Measurements from ENCODE around the gene TRIM71.
"Not testable (repeated sequence)": the region's sequence is repeated elsewhere in the genome, so short reads cannot be mapped to it uniquely, and the experiment has no call there.

Gene TRIM71

DNA sequence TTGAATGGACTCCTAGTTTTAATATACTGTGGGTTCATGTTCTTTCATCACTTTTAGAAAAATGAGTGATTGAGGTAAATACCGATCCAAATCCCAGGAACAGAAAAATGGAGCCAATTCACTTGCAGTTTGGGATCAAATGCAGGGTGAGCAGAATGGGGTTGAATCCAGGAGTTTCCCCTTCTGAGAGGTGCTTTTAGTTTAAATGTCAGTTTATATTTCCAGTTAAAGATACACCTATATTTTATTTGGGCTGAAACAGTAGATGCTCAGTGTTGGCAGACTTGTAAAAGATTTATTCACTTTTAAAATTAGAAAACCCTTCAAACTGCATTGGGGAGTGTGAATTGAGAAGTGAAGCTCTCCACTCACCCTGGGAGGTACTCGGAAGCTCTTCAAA lies 2.6 kb downstream of the TRIM71 start:
- DNase-seq = no peak

DNA sequence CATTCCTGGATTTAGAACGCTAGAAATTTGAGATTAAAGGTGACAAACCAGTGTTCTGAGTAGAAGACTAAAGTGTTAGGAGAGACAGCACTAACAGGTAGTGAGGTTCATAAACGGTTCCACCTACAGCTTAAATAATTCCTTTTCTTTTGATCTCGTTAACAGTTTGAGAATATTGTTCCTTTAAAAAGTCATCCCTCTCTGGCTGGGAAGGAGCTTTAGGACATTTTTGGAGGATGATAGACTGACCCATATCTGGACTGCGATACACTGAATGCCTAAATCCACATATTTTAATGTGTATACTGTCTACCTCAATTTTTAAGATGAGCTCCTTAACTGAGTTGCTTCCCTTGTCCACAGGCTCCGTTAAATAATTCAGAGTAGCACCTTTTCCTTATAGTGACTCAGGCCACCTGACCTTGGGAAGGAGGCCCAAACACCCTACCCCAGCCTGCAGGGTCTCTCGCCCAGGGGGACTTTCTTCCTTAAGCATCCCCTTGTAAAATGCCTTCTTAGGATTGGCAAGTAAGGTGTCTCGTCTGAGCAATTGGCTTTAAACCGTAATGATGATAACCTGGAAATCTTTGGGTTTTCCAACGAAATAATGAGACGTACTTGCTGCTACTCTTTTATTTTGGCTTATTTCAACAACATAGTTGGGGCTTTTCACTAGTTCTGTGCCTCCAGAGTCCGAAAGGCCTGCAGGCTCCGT lies 3.3 kb downstream of the TRIM71 start:
- no peak for DNase-seq

DNA sequence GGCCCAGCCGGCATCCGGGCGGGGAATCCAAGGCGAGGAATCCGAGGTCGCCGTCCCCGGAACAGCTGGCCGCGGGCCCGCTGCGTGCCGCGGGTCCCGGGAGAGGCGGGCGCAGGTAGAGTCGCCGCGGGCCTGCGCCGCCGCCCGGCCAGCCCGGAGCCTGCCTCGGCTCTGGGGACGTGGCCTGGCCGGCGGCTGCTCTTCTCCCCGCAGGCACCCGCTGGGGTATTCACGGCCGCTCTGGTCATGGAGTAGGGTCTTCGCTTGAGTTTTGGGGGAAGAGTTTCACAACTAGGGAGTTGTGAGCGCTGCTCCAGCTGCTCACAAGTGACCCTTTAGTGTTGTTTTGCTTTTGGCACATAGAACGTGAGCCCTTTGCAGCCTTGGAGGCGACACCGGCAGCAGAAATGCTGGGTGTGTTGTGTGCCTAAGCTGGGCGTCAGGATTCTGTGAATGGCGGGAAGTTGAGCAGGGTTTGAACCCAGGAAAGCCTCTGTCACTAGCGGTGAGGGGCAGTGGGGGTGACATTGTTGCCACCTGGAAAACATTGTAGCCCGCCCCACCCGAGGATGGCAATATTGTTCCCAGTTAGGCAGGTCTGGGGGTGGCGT lies 4.0 kb downstream of the TRIM71 start:
- no peak for DNase-seq

DNA sequence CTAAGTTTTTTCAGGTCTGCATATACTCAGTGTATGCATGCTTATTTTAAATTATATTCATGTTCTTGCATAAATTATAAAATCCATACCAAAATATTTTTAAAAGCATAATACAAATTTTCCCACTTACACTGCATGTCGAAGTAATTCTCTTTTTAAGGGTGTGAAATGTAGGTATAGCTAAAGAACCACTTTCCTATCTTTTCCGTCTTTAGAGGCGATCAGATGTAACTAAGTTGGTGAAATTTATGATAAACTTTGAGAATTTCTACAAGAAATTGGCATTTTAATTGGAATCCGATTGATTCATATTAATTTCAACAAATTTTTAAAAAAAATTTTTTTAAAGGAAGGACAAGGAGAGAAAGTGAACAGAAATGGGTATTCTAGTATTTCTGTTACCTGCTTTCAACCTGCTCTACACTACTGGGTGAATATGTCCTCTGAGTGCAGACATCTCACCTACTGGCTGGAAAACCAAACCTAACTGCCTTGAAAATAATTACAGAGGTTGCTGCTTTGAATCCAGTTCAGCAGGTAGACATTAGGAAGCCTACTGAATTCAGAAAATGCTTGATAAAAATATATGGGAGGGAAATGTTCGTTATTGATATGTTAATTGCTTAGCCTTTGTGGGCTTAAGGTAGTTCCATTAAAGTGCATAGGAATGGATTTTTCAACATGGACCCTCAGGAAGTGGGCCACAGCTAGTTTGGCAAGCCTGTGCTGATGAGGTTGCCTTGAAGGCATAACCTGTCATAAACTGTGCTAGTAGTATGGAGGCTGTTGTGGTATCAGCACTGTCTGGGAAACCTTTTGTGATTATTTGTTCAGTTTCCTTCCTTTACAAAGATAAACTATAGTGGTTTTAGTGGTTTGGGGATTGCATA lies 5.1 kb downstream of the TRIM71 start:
- DNase-seq = no peak

DNA sequence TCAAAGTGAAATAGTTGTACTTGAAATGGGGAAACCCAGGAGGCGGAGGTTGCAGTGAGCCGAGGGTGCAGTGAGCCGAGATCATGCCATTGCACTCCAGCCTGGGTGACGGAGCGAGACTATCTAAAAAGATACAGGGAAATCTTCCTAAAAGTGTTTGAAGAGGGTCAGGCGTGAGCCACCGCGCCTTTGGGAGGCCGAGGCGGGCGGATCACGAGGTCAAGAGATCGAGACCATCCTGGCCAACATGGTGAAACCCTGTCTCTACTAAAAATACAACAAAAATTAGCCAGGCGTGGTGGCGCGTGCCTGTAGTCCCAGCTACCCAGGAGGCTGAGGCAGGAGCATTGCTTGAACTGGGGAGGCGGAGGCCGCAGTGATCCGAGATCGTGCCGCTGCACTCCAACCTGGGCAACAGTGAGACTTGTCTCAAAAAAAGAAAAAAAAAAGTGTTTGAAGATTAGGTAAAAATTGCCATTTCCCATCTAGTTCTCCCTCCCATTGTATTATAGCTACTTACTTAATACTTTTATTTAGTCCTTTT lies 5.9 kb downstream of the TRIM71 start:
- not testable (repeated sequence) for DNase-seq

DNA sequence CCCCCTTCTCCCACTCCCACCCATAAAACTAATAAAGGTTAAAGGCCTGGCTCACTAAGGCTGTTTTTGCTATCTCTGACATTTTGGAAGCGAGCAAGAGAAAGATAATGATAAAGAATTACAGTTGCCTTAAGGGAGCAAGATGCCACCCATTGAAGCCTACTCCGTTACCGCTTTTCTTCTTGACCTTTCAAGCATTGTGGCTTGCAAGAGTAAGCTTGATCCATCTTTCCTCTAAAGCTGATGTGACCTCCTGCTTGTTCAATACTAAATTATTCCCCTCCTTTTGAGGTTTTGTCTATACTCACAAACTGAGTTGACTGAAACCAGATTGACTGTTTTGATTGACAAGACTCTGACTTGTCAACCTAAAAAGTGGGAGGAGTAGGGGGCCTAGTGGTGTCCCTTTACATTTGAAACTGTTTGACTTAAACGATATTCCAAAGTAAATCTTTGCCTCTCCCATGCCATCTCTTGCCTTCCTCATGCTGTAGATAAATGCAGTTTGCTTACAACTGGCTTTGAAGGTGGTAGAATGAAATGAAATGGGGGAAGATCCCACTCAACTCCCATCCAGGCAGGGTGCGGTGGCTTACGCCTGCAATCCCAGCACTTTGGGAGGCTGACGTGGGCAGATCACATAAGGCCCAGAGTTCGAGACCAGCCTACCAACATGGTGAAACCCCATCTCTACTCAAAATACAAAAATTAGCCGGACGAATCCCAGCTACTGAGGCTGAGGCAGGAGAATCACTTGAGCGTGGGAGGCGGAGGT lies 8.0 kb downstream of the TRIM71 start:
- no peak for DNase-seq

DNA sequence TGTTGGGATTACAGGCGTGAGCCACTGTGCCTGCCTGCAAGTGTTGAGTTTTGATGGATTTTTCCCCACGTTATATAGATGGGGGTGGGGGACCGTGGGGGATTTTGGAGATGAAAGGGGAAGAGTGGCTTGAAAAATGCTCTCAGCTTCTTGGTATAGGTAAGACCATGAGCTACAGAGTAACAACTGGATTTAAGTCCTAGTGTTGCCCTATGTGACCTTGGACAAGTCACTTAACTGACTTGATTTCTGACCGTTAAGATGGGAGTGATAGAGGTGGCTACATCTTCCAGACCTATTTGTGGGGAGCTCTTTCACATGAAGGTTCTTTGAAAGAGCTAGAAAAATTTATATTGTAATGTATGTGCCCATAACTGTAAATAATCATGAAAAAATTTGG lies 13.3 kb downstream of the TRIM71 start:
- no peak for DNase-seq

DNA sequence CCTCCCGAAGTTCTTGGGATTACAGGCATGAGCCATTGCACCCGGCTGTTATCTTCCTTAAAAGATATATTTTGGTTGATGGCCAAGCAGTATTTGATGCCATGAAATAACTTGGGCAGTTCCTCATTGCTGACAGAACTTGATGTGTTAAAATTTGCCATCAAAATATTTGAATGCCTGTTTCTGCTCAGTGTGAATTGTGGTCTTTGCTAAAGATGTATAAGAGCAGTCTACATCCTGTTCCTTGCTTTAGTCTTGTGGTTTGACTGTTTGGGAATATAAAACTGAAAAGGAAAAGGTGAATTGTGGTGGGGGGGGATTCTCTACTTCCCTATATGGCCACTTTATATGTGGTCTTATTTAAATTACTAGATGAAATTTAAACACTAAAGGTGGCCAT lies 14.0 kb downstream of the TRIM71 start:
- DNase-seq = no peak

DNA sequence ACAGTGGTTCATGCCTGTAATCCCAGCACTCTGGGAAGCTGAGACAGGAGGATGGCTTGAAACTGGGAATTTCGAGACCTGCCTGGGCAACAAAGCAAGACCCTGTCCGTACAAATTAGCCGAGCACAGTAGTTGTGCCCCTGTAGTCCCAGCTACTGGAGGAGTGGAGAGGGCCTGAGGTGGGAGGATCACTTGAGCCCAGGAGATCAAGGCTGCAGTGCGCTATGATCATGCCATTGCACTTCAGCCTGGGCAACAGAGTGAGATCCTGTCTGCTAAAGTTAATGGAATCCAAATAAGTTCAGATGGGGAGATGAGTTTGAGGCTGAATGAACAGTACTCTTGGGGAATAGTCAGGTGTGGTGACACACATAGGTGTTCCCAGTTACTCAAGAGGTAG lies 14.4 kb downstream of the TRIM71 start:
- DNase-seq = no peak

DNA sequence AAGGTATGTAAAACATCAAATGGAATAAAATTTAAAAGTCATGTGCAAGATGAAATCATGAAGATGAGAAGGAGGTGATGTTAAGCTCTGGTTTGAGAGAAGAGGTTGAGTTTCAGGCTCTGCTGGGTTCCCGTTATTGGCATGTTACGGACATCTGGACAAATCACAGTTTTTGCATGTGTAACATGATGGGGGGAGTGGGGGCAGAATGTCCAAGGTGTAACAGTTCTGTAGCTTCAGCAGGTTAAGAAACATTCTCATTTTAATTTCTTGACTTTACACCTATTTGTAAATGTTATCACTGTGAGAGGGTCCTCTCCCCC lies 17.2 kb downstream of the TRIM71 start:
- DNase-seq = no peak

DNA sequence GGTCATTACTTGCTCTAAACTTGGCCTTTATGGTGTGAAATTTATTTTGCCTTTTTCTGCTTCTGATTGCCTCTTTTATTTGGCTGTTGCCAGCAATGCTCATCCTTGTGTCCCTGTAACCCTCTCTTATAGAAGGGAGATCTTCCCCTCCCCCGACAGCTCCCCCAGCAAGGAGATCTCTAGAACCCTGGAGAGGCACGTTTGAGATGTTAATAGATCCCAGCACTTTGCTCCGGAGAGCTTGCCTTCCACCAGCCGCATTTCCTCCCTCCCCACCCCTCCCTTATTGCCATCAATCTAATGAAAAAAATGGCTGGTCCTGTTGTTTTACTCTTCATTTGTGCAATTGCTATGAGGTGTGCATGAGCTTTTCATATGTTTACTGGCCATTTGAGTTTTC lies 18.2 kb downstream of the TRIM71 start:
- no peak for DNase-seq

DNA sequence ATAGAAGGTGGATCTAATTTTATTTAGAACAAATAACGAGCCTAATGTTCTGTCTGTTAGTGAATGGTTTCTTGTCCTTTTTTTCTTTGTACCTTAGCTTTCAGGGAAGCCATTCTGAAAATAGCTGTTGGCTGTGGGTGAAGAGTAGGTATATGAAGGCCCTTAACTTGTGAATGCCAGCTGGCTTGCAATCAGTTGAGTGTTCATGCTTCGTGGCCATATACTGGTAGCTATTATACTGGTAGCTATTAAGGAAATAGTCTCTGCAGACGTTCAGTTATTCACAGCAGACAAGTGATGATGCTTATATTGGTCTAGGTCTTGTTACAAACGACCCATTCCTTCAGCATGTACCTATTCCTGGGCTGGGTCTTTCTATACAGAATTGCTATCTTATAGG lies 18.8 kb downstream of the TRIM71 start:
- DNase-seq = no peak

DNA sequence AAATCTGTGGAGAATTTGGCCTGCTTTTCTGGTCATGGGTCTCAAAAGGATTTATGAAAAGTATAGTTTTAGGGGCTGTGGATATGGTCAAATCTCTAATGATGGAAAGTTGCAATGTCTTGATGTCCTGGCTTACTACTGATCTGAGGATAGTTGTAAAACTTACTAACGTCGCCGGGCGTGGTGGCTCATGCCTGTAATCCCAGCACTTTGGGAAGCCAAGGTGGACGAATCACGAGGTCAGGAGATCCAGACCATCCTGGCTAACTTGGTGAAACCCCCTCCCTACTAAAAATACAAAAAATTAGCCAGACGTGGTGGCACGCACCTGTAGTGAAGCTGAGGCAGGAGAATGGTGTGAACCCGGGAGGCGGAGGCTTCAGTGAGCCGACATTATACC lies 19.6 kb downstream of the TRIM71 start:
- DNase-seq = no peak

DNA sequence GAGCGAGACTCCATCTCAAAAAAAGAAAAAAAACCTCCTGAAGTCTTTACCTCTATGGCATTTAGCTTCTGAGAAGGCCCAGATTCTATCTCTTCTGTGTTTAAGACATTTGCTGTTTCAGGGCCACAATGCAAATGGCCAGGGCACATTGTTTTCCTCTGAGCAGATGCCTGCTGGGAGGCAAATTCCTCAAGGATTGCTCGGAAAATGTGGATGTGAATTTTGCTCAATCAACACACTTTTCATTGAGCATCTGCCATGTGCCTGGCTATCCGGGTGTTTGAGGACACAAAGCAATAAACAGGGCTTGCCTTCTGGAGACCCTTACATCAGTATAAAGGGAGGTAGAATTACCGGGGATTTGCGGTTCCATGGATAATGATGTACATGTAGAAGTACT lies 20.0 kb downstream of the TRIM71 start:
- no peak for DNase-seq

DNA sequence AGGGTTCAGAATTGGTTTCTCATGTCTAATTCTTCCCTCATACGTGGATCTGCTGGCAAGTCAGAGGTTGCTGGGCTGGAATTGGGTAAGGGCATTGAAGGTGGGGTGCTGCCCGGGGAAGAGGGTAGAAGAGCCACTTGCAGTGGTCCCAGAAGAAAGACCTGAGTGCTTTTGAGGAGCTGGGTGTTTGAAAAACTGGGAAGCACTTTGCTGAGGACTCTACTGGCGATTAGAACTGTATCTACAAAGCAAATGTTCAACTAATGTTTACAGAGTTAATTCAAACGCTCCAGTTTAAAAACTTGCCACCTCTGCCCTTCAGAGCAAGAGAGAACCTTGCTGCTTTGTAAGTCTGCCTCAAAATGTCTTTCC lies 21.9 kb downstream of the TRIM71 start:
- DNase-seq = no peak

DNA sequence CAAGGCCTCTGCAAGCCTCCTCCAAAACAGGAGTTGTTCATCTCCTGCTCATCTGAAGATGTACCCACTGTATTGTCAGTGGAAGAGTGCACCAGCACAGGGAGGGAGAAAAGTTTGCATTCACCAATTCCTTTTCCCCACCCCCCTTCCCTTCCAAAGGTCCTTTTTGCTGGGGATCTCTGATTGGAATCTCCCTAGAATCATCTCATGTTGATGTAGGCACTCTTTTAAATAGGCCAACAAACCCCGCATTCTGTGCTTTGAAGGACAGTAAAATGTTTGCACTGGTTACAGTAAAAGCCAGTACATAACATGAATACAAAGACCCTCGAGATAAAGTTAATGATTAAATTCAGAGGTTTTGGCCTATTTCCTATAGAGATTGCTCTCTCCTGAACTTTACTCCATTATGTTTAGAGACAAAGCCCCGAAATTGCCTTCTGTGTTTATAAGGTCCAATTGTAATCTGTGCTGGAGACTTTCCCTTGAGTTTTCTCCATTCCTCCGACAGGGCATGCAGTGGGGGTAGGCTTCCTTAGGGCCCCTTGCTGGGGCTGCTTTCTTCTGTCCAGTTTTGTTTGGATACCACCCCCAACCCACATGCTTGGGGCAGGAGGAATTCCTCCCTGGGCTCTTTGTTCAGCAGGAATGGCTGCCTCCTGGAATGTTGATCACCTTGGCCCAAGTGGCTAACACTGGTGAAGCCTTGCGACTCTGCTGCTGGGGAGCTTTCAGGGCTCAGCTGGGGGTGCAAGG lies 22.5 kb downstream of the TRIM71 start:
- no peak for DNase-seq

DNA sequence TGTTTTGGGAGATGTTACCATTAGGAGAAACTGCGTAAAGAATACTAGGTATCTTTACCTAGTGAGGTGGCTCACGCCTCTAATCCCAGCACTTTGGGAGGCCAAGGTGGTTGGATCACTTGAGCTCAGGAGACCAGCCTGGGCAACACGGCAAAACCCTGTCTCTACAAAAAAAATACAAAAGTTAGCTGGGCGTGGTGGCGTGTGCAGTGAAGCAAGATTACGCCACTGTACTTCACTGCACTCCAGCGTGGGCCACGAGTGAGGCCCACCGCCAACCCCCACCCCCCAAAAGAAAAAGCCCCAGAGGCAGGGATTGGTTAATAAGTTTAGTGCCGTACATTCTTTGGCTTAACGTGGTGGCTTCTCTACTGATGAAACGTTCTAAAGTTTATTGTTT lies 23.5 kb downstream of the TRIM71 start:
- DNase-seq = no peak

DNA sequence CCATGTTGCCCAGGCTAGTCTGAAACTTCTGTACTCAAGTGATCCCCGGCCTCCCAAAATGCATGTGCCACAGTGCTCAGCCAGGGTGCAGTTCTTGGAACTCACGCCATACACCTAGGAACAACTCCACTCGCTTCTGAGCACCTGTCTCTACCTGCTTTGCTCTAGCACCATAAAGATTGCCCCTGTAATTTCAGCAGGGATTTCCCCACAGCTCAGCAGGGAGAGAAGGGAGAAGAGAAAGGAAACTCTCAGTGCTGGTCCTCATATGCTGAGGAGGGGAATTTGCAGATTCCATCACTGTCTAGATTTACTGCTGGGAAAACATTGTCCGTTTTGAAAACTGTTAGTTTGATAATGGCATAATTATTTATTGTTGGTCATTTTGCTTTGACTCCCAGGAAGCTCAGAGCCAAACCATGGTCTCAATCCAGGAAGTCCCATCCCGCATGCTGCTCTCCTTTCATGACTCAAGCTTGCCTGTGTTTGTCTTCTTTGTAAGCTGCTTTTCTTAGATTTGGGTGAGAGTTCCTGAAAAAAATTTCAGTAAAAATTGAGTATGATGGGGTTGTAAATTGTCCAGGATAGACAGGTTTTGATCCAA lies 24.2 kb downstream of the TRIM71 start:
- DNase-seq = no peak

DNA sequence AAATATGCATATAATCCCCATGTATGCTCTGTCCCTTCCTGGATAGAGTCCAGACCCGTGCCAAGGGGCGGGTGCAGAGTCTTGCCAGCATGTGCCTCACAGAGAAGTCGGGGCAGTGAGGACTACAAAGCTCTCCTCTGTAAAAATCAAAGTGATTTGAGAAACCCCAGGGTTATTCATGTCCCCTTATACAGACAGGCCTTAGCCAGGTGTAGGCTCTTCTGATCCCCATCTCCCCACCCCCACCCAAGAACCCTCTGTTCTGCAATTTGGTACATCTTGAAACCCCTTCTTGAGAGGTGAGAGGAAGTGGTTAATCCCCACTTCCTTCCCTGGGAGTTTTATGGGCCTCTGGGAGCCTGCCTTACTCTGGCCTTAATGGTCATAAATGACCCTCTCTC lies 24.7 kb downstream of the TRIM71 start:
- DNase-seq = no peak

DNA sequence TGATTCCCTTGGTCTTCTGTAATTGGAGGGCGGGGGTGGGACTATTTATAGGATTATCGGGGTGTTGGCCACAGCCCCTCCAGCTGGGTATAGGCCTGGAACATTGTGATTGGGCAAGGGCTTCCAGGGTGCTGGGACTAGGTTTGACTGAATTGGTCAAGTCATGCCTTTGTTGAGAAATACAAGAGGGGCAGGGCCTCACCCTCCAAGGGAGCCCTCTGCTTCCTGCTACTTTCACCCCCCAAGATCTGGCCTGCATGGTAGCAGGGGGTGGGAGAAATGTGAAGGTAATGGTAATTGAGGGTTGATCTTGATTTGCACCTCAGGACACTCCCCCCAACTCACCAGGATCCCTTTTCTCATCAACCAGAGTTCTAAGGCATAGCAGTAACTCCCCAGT lies 25.2 kb downstream of the TRIM71 start:
- DNase-seq = no peak

DNA sequence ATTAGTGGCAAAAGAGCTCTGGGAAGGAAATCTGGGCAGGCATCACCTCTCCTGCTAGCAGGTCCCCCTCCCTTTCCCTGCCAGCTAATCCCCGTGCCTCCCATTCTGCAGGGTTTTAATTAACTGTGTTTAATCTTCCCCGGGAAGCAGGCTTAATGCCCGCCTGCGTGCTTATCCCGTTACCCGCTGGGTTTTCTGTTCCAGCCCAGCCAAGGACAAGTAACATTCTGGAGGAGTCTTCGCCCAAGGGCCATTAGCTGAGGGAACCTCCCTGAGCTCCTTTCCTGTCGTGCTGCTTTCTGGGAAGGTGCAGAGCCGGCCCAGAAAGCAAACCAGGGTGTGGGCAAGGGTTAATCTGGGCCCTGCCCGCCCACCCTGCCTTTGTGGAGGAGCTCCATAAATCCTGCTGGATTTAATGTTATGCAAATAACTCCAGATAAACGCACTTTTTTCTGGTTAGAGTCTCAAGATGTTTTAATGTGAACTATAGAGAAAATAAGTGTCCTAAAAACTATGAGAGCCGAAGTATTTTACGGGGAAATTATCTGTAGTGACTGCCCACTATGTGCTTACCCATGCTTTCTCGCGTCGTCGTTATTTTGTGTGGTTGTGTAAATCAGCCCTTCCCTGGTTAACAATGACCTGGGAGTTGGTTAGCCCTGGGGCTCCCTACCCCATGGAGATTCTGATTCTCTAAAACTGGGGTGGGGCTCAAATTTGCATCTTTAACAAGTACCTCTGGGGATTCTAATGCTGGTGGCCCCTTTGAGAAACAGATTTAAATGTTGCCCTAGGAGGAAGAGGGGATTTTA lies 25.9 kb downstream of the TRIM71 start:
- DNase-seq = no peak

Data from activated CD4-positive, alpha-beta T cell treated with anti-CD3 and anti-CD28 coated beads for 48 hours (primary cell).